Omental fat pad (tissue), 4 donors: ENCODE measurements around the gene SCN2B. TPM values are rescaled to one million over a fixed set of nuclear protein-coding genes. Genes with fewer than 3 reads are reported as not detected.
"Not testable (repeated sequence)": the region's sequence is repeated elsewhere in the genome, so short reads cannot be mapped to it uniquely, and the experiment has no call there.

Source experiments
- ATAC-seq: fragments of 150-250 bp; one replicate; pipeline ENCODE4 v1.9.1; 2016; ENCODE audit warnings: mild to moderate bottlenecking, moderate library complexity; ENCODE audit not compliant: low FRiP score
- DNase-seq: peaks from one replicate; pipeline ENCODE4 v3.0.0-alpha.2; 2019; ENCODE audit warnings: low spot score
- total RNA-seq, 4 donors: library from RNA; depleted of rRNA; stranded (reverse); fragments of >200 nt; gene quantifications; one replicate each; pipeline ENCODE4 v1.1.0, GENCODE V29; 2016
- TF ChIP-seq, protein P1 (sequence below), 3 donors: fragments of 450-650 bp; IDR thresholded peaks; one replicate each; pipeline ENCODE4 v1.5.1; 2016 to 2017; ENCODE audit warnings: antibody characterized with exemption in 3 of 3, mild to moderate bottlenecking in 3 of 3, moderate library complexity in 2 of 3

Gene SCN2B
- total RNA-seq, 4 donors from 2014 or later, result 0.28 to 0.47 TPM; not detected in 2

GRCh38 chr11:118200901-118201680, 24.7 kb upstream of the SCN2B start:
- TF ChIP-seq, protein P1, sequence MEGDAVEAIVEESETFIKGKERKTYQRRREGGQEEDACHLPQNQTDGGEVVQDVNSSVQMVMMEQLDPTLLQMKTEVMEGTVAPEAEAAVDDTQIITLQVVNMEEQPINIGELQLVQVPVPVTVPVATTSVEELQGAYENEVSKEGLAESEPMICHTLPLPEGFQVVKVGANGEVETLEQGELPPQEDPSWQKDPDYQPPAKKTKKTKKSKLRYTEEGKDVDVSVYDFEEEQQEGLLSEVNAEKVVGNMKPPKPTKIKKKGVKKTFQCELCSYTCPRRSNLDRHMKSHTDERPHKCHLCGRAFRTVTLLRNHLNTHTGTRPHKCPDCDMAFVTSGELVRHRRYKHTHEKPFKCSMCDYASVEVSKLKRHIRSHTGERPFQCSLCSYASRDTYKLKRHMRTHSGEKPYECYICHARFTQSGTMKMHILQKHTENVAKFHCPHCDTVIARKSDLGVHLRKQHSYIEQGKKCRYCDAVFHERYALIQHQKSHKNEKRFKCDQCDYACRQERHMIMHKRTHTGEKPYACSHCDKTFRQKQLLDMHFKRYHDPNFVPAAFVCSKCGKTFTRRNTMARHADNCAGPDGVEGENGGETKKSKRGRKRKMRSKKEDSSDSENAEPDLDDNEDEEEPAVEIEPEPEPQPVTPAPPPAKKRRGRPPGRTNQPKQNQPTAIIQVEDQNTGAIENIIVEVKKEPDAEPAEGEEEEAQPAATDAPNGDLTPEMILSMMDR (IDR thresholded peaks at IDR 0.05), result no peak
- no peak for DNase-seq
- ATAC-seq, result no peak

DNA sequence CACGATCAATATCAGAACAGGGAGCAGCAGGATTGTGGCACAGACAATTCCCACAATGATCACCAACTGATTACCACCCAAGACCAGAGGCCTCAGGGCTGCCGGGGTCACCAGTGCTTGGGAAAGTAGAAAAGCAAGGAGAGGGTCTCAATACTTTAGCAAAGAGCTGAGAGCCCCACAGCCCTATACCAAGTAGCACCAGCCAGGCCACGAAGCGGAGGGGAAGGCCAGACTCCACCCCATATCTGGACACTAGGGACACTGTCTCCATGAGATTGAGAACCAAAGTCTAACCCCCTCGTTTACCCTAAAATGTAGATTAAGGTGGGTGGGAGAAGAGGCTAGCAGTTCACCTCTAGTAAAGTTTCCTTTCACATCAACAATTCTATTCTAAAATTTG, 24.1 kb upstream of the SCN2B start:
- DNase-seq, result no peak
- ATAC-seq, result no peak
- TF ChIP-seq, protein P1 (IDR thresholded peaks at IDR 0.05), result no peak

- DNase-seq, result no peak
- ATAC-seq, result no peak
- TF ChIP-seq, protein P1 (IDR thresholded peaks at IDR 0.05), result no peak
Measured at GRCh38 chr11:118199135-118199534, 22.7 kb upstream of the SCN2B start.

DNA sequence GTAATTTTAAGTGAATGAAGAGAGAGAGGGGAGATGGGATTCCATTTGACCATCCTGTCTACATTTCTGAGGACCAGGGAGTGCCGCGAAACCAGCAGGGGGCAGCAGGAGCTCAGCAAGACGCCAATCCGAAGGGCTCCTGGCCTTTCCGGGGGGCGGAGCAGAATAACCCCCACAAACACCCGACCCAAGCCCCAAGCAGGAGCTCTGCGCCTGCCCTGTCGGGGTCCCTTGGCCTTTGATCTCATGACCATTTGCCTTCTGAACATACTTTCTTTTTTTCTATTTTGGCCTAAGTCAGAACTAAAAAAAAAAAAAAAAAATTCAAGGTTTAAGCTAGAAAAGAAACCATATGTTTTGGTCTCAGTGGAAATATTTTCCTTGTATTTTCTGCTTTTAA, 21.9 kb upstream of the SCN2B start:
- TF ChIP-seq, protein P1 (IDR thresholded peaks at IDR 0.05), result peak in 1 of 3 donors; percentile 62
- DNase-seq (peak; percentile 63), ATAC-seq (no peak)

DNA sequence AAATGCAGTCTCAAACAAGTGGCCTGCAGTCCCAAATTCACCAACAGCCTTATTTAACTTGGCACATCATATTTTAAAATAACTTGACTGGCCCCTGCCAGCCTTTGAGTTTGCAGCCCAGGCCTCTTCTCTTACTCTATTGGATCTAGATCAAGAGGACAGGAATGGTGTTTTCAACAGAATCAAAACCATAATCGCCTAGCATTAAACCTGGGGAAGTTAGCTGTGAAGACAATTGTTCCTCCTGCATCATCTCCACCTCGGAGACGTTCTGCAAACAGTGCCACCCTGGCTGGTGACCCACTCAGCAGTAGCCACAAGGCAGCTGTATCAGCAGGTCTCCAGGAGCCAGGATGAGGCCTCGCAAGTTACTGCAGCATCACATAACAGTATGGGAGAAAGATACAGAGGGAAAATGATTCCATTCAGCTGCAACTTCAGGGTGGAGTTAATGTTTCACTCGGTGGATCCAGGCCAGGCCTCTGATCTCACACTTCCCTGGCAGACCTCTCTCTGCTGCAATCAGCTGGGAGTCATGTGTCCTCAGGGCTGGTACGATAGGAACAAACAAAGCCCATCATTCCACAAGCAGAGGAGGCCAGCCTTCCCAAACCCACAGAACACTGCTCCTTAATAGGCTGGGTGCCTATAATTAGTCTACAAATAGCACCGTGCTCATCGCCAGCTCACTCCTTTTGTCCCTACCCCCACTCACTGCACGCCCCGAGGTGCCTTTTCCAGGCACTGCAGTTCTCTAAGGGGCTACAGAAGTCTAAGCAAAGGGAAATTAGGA, 18.6 kb upstream of the SCN2B start:
- TF ChIP-seq, protein P1 (IDR thresholded peaks at IDR 0.05), result no peak
- DNase-seq (peak; percentile 38), ATAC-seq (peak; percentile 82)

DNA sequence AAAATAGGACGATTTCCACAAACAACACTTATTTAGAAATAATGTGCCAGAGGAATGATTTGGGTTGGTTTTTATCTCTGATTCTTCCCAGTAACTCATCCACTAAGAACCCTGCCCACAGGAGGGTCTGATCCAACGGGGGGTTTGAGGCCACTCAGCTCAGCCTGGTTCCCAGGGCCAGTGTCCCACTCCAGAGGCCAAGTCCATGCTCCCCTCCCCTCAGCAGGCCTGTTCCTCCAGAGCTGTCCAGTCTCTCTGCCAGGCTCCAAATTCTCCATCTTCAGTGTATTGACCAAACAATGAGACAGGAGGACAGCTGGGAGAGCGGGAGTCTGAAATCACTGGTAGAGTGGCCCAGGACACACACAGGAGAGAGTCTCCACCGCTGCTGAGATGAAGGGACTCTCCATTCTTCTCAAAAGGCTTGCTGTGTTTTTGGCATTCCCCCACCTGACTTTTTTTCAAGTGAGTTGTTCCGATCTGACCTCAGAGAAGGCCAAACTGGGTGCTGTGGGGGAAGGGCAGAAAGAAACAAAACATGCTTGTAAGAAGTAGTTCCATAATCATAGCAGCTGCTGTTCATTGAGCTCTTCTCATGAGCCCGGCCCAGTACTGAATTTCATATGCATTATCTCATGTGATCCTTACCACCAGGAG, 17.6 kb upstream of the SCN2B start:
- no peak for ATAC-seq

GRCh38 chr11:118192817-118193216, 16.4 kb upstream of the SCN2B start:
- DNase-seq, ATAC-seq: not testable (repeated sequence)

More for the DNA sequence above, 17.6 kb upstream of the SCN2B start:
- no peak for DNase-seq
- TF ChIP-seq, protein P1 (IDR thresholded peaks at IDR 0.05), result no peak

DNA sequence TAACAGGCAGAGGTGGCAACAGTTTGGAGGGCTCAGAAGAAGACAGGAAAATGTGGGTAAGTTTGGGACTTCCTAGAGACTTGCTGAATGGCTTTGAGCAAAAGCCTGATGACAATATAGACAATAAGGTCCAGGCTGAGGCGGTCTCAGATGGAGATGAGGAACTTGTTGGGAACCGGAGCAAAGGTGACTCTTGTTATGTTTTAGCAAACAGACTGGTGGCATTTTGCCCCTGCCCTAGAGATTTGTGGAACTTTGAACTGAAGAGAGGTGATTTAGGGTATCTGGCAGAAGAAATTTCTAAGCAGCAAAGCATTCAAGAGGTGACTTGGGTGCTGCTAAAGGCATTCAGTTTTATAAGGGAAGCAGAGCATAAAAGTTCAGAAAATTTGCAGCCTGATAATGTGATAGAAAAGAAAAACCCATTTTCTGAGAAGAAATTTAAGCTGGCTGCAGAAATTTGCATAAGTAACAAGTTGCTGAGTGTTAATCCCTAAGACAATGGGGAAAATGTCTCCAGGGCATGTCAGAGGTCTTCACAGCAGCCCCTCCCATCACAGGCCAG, 14.6 kb upstream of the SCN2B start:
- not testable (repeated sequence) for ATAC-seq

More for the DNA sequence above, 14.6 kb upstream of the SCN2B start:
- not testable (repeated sequence) for DNase-seq
